ENCODE data around the gene GGT7.

GRCh38 chr20:34817801-34818200 is 54.9 kb downstream of the GGT7 start:
- TF ChIP-seq CTCF (conservative IDR thresholded peaks at IDR 0.05) (no peak), EZH2 (IDR thresholded peaks at IDR 0.05; ENCODE audit: low read depth) (no peak)
